ENCODE measurements around the gene TRPV4.

TRPV4 gene

DNA sequence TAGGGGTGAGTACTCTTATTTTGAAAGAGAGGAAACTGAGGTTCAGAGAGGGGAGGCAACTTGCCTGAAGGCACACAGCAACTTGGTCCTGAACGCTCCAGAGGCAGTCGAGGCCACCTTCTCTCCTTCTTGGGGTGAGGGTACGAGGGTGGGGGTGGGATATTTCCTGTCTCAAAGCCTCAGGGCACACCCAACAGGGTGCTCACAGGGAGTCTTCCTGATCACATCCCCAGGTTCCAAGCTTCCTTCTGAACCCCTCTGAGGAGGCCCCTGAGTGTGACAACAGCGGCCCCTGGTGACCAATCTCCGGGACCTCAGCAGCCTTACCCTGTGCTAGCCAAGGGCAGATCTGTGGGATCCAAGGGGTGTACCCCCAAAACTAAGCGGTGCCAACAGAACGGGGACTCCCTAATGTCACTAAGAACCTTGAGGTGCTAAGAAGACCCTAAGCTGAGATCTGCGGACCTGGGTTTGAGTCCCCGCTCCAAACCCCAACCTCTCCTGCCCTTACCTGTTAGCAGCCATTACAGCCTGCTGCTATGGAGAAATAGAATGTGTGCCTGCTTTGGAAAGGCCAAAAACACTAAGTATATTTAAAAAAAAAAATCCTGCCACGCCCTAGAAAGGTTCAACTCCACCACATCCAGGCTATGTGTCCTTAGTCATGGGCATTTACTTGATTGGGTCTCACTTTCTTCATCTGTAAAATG is 57.9 kb downstream of the TRPV4 start:
- DNase-seq: peak; percentile 70

DNA sequence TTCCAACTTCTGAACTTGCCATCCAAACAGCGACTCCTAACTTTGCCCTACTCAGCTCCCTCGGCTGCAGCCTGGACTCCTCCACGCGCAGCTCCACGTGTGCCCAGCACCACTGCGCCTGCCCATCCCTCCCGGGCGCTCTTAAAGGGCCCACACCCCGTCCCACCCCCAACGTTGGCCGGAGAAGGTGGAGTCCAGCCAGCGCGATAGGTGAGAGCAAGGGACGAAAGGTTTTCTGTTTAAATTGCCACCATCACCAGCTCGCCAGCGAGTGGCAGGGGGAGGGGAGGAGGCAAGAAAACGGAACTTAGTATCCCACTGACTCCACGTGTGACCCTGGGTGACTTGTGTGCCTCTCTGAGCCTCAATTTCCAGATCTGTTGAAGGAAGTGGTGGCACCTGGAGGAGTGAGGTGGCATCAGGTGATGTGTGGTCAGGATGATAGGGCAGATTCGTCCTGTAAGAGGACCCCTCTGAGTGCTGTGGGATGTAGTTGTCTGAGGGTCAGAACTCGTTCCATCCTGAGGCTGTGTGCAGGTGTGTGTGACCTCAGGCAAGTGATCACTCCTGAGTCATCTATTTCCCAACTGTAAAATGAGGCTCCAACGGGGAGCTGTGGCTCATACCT is 59.7 kb downstream of the TRPV4 start:
- no peak for DNase-seq

DNA sequence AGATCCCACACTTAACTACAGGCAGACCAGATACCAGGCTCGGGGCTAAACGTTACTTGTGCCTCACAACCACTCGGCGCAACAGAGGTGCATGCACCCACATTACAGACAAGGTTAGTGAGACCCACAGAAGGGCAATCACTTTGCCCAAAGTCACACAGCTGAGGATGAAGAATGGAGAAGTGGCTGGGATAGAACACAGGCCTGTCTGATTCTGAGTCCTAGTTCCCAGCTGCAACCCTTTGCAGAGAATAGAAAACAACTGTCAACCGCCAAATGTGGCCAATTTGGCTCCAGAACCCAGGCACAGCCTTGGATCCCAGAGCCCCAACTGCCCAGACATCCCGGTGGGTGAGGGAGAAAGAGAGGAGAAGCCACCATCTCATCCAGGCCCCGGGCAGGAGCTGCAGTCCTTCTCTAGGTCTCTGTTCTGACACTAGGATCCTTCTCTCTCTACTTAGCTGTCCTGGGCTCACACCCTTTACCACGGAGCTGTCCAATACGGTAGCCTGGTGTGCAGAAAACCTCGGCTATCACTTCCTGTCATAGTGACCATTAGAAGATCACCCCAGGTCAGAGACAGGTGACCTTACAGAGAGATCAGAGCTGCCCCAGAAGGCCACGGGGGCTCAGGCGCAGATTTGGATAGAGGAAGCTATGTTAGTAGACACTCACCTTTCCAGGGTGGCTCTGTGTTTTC is 60.4 kb downstream of the TRPV4 start:
- no peak for DNase-seq

- DNase-seq: no peak
These were observed 61.2 kb downstream of the TRPV4 start for GRCh38 chr12:109771746-109772621.

- DNase-seq: no peak
These were observed 62.1 kb downstream of the TRPV4 start for GRCh38 chr12:109770861-109771670.

- no peak for DNase-seq
These were observed 62.9 kb downstream of the TRPV4 start for GRCh38 chr12:109770104-109770860.

DNA sequence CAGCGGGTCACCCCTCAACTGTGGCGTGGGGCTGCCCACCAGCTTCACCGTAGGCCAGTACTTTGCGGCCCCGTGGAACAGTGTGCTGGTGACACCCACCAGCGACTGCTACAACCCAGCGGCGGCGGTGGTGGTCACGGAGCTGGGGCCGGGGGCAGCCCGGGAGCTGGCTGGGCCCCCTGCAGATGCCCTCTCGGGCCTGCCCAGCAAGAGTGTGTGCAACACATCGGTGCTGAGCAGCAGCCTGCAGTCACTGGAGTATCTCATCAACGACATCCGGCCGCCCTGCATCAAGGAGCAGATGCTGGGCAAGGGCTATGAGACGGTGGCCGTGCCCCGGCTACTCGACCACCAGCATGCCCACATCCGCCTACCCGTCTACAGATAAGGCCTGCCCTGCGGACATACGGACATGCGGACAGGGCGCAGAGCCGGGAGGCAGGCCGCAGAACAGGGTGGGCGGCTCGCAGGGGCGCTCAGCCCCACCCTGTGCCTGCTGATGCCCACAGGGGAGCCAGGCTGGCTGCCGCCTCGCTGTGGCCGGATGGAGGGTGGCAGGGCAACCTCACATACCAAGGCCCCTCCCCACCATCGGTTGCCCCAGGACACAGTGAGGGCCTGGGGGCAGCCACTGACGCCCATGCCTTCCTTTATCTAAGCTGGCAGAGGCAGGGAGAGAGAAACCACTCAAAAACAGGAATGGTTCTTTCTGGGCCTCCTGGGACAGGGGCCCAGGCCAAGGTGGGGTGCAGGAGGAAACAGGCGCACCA is 64.1 kb downstream of the TRPV4 start:
- no peak for DNase-seq

GRCh38 chr12:109767991-109768900 is 65.0 kb downstream of the TRPV4 start:
- no peak for DNase-seq

GRCh38 chr12:109767456-109767855 is 65.7 kb downstream of the TRPV4 start:
- DNase-seq: no peak

- DNase-seq: no peak
These were observed 66.9 kb downstream of the TRPV4 start for GRCh38 chr12:109766251-109766778.

GRCh38 chr12:109765446-109765810 is 67.8 kb downstream of the TRPV4 start:
- DNase-seq: no peak

DNA sequence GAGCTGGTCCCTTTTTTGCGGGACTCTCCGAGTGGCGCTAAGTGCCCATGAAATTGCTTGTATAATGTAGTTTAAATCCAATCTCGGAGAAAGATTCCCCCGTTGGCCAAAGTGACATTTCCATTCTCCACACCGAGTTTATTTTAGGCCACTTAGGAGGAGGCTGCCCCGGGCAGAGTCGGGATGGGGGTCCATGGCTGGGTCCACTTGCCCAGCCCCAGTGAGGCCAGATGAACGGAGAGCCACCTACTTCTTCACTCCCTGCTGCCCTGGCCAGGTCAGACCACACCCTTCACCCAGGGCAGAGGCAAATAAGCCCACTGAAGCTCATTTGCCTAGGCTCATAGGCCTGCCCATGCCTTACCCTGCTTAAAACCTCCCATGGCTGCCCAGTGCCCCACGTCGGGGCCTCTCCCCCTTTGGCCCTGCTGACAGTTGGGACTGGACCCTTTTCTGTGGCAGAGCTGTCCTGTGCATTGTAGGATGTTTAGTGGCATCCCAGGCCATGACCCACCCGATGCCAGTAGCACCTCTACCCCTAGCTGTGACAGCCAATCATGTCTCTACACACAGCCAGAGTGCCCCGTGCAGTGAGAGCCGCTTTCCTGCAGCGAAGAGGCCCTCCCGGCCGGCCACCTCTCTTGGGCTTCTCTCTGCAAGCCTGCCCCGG is 68.3 kb downstream of the TRPV4 start:
- no peak for DNase-seq

GRCh38 chr12:109764123-109764522 is 69.1 kb downstream of the TRPV4 start:
- DNase-seq: no peak

- DNase-seq: no peak
These were observed 69.9 kb downstream of the TRPV4 start for GRCh38 chr12:109763201-109763841.

DNA sequence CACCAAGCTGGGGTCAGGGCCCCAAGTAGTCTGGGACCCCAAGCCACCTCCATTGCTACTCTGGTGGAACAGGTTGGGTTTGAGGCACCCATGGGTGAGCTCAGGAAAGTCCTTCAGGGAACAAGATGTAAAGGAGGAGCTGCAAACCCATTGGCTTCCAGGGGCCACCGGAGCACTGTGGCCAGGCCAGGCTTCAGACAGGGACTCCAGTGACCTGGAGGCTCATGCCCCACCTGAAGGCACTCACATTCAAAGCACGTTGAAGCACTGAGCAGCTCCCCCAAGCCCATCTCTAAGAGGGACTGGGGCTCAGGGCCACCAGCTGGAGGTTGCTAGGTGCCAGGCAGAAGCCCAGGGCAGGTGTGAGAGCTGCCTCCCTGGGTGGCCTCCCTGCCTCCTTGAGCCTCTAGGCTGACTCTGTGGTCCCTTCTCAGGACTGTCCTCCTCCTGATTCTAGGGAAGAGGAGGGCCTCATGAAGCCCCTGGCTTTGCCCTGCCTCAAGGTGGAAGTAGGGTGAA is 70.5 kb downstream of the TRPV4 start:
- DNase-seq: no peak

DNA sequence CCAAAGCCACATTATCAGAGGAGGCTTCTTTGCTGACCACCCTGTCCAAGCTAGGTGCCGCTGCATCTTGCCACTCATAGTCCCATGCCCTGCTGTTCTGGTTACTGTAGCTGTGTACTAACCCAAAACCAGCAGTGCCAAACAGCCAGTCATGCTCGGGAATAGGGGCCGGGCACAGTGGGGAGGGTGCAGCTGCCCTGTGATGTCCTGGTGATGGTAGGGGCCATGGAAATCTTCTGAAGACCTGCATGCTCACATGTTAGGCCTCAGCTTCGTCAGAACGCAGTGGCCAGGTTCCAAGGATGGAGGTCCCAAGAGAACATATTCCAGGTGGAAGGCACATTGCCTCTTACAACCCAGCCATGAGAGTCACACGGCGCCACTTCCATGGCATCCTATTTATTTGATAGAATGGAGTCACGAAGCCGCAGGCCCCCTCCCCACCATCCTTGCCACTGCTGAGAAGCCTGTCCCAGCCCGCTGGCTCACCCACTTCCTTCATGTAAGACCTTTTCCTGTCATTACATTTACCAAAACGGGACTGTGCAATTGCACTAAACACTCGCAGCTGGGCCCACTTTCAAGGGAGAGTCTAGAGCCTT is 71.0 kb downstream of the TRPV4 start:
- no peak for DNase-seq

Measured in T-helper 9 cell (primary cell).